Measurements from ENCODE around the gene DFFB.

DNA sequence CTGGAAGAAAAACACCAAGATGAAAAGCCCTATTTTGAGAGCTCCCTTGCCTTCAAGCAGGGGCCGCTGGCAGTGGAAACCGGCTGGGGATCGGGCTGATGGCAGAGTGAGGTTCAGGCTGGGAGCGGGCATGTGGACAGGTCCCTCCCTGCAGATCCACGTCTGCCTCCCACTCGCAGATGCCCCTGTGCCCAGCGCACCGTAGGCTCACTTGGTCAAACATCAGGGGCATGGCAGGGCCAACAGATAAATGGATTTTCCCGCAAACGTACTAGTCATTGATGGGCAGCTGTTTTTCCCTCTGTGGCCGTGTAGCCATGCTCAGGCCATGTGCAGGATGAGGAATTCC is 49.4 kb downstream of the DFFB start:
- TF ChIP-seq, protein P1, sequence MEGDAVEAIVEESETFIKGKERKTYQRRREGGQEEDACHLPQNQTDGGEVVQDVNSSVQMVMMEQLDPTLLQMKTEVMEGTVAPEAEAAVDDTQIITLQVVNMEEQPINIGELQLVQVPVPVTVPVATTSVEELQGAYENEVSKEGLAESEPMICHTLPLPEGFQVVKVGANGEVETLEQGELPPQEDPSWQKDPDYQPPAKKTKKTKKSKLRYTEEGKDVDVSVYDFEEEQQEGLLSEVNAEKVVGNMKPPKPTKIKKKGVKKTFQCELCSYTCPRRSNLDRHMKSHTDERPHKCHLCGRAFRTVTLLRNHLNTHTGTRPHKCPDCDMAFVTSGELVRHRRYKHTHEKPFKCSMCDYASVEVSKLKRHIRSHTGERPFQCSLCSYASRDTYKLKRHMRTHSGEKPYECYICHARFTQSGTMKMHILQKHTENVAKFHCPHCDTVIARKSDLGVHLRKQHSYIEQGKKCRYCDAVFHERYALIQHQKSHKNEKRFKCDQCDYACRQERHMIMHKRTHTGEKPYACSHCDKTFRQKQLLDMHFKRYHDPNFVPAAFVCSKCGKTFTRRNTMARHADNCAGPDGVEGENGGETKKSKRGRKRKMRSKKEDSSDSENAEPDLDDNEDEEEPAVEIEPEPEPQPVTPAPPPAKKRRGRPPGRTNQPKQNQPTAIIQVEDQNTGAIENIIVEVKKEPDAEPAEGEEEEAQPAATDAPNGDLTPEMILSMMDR (IDR thresholded peaks at IDR 0.05) = no peak
- TF ChIP-seq EZH2phosphoT487 (IDR thresholded peaks at IDR 0.05) = no peak

All from neural progenitor cell (in vitro differentiated cells).